ENCODE measurements around the gene SIL1. TPM values are rescaled to one million over a fixed set of nuclear protein-coding genes. Genes with fewer than 3 reads are reported as not detected.
A peak's percentile ranks its signal among the peaks of the same experiment; 100 is the strongest.

Gene SIL1
- total RNA-seq, 1 donor from 2014 or later = 41.6 TPM

DNA sequence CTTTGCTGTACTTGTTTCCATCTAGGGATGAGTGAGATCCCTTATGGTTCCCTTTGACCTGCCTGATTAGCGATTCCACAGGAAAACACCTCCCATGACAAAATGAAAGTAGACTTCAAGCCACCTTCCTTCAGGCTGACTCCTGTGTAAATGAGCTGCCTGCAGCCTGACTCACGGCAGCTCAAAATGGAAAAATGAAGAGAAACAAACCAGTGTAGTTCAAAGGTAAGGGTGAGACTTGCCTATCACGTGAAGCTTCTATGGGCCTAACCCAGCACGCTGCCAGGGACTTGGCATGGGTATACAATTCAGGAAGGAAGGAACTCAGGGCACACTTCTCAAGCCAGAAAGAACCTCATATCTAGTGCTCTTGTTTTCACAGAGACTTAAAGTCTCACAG is 212.9 kb downstream of the SIL1 start:
- H3K9me3 ChIP-seq (ENCODE audit: insufficient read depth, low read depth, low read length) = no peaks in the 10 kb centered on the region
- TF ChIP-seq, protein P1, sequence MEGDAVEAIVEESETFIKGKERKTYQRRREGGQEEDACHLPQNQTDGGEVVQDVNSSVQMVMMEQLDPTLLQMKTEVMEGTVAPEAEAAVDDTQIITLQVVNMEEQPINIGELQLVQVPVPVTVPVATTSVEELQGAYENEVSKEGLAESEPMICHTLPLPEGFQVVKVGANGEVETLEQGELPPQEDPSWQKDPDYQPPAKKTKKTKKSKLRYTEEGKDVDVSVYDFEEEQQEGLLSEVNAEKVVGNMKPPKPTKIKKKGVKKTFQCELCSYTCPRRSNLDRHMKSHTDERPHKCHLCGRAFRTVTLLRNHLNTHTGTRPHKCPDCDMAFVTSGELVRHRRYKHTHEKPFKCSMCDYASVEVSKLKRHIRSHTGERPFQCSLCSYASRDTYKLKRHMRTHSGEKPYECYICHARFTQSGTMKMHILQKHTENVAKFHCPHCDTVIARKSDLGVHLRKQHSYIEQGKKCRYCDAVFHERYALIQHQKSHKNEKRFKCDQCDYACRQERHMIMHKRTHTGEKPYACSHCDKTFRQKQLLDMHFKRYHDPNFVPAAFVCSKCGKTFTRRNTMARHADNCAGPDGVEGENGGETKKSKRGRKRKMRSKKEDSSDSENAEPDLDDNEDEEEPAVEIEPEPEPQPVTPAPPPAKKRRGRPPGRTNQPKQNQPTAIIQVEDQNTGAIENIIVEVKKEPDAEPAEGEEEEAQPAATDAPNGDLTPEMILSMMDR (IDR thresholded peaks at IDR 0.05; ENCODE audit: insufficient read depth, low read depth, low read length) = no peak
- TF ChIP-seq EZH2 (IDR thresholded peaks at IDR 0.05; ENCODE audit: insufficient read depth, low read length) = no peak
- no peaks in the 10 kb centered on the region for H4K20me1 ChIP-seq (ENCODE audit: insufficient read depth, low read length)
- Mint-ChIP-seq H3K27ac (ENCODE audit: unreplicated experiment) (peak overlapping the region; percentile 77), H3K36me3 (ENCODE audit: low read depth, unreplicated experiment) (peaks cover 12% of the 10 kb centered on the region), H3K4me1 (ENCODE audit: low read depth, unreplicated experiment) (peaks cover 48% of the 10 kb centered on the region), H3K27me3 (ENCODE audit: low read depth, unreplicated experiment) (no peaks in the 10 kb centered on the region), H3K4me3 (ENCODE audit: unreplicated experiment) (no peak overlapping the region), H3K9me3 (ENCODE audit: unreplicated experiment) (peaks cover 2% of the 10 kb centered on the region)
- H3K4me2 ChIP-seq (ENCODE audit: low read length) = peak overlapping the region; percentile 65
- no peak overlapping the region for H3K9ac ChIP-seq (ENCODE audit: low read length)
- H3K36me3 ChIP-seq (ENCODE audit: insufficient read depth, low read length) = no peaks in the 10 kb centered on the region
- peaks cover 35% of the 10 kb centered on the region for H3K4me1 ChIP-seq (ENCODE audit: insufficient read depth, low read length)
- no peaks in the 10 kb centered on the region for H3K79me2 ChIP-seq (ENCODE audit: insufficient read depth, low read length)
- DNase-seq (ENCODE audit: low read depth) = peak; percentile 53
- H2AFZ ChIP-seq (ENCODE audit: low read depth, low read length) = peak overlapping the region; percentile 30
- FAIRE-seq = no peak
- H3K27ac ChIP-seq (ENCODE audit: low read depth, low read length) = peak overlapping the region; percentile 40
- H3K4me3 ChIP-seq (ENCODE audit: insufficient read depth, low read depth, low read length) = no peak overlapping the region
- H3K27me3 ChIP-seq (ENCODE audit: insufficient read depth, low read length) = no peaks in the 10 kb centered on the region

DNA sequence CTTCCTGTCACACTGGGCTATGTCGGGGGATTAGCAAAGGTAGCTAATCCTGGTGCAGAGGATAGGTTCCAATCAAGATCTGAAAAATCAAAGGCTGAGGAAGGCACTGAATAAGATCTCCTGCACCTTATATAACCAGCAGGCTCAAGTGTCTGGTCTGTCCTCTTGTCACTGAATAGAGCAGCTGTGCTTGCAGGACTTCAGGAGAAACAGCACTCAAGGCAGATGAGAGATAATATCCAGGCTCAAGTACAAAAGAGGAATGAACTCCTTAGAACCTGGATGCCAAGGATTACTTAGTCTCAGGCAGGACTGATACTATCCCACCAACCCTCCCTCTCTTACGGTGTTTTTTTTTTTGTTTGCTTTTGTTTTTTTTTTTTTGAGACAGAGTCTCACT is 214.2 kb downstream of the SIL1 start:
- no peak overlapping the region for H2AFZ ChIP-seq (ENCODE audit: low read depth, low read length)
- Mint-ChIP-seq H3K27ac (ENCODE audit: unreplicated experiment) (no peak overlapping the region), H3K4me1 (ENCODE audit: low read depth, unreplicated experiment) (peaks cover 46% of the 10 kb centered on the region), H3K36me3 (ENCODE audit: low read depth, unreplicated experiment) (peaks cover 12% of the 10 kb centered on the region), H3K27me3 (ENCODE audit: low read depth, unreplicated experiment) (no peaks in the 10 kb centered on the region), H3K9me3 (ENCODE audit: unreplicated experiment) (peaks cover 2% of the 10 kb centered on the region), H3K4me3 (ENCODE audit: unreplicated experiment) (no peak overlapping the region)
- no peak overlapping the region for H3K4me3 ChIP-seq (ENCODE audit: insufficient read depth, low read depth, low read length)
- no peak for TF ChIP-seq EZH2 (IDR thresholded peaks at IDR 0.05; ENCODE audit: insufficient read depth, low read length)
- TF ChIP-seq, protein P1 (IDR thresholded peaks at IDR 0.05; ENCODE audit: insufficient read depth, low read depth, low read length) = no peak
- no peak for FAIRE-seq
- H3K27ac ChIP-seq (ENCODE audit: low read depth, low read length) = no peak overlapping the region
- H3K36me3 ChIP-seq (ENCODE audit: insufficient read depth, low read length) = no peaks in the 10 kb centered on the region
- no peaks in the 10 kb centered on the region for H3K79me2 ChIP-seq (ENCODE audit: insufficient read depth, low read length)
- no peaks in the 10 kb centered on the region for H4K20me1 ChIP-seq (ENCODE audit: insufficient read depth, low read length)
- DNase-seq (ENCODE audit: low read depth) = no peak
- no peak overlapping the region for H3K9ac ChIP-seq (ENCODE audit: low read length)
- H3K4me1 ChIP-seq (ENCODE audit: insufficient read depth, low read length) = peaks cover 27% of the 10 kb centered on the region
- no peaks in the 10 kb centered on the region for H3K9me3 ChIP-seq (ENCODE audit: insufficient read depth, low read depth, low read length)
- no peak overlapping the region for H3K4me2 ChIP-seq (ENCODE audit: low read length)
- H3K27me3 ChIP-seq (ENCODE audit: insufficient read depth, low read length) = no peaks in the 10 kb centered on the region

DNA sequence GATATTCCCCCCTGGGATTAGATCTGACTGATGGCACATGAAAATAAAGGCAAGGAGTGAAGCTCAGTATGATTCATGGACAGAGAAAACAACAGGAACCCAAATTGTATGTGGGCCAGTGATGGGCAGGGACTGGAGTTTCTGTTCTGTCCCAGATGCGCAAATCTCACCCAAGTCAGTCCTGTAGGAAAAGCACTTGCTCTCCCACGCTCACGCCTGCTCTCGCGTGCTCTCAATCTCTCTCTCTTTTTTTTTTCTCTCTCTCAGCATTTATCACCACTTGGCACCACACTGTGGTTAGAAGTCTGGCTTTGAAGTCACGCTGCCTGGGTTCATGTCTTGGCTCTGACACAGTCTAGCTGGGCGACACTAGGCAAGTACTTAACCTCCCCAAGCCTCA is 216.6 kb downstream of the SIL1 start:
- Histone ChIP-seq H3K27ac (ENCODE audit: low read depth, low read length) (peak overlapping the region; percentile 2), H3K4me3 (ENCODE audit: insufficient read depth, low read depth, low read length) (no peak overlapping the region), H3K79me2 (ENCODE audit: insufficient read depth, low read length) (no peaks in the 10 kb centered on the region), H3K9ac (ENCODE audit: low read length) (no peak overlapping the region), H3K4me2 (ENCODE audit: low read length) (peak overlapping the region; percentile 45), H3K36me3 (ENCODE audit: insufficient read depth, low read length) (no peaks in the 10 kb centered on the region), H3K9me3 (ENCODE audit: insufficient read depth, low read depth, low read length) (no peaks in the 10 kb centered on the region), H2AFZ (ENCODE audit: low read depth, low read length) (no peak overlapping the region), H3K4me1 (ENCODE audit: insufficient read depth, low read length) (peaks cover 38% of the 10 kb centered on the region), H4K20me1 (ENCODE audit: insufficient read depth, low read length) (no peaks in the 10 kb centered on the region), H3K27me3 (ENCODE audit: insufficient read depth, low read length) (no peaks in the 10 kb centered on the region)
- DNase-seq (ENCODE audit: low read depth) (peak; percentile 49), FAIRE-seq (no peak)
- Mint-ChIP-seq H3K9me3 (ENCODE audit: unreplicated experiment) (peaks cover 2% of the 10 kb centered on the region), H3K27ac (ENCODE audit: unreplicated experiment) (no peak overlapping the region), H3K27me3 (ENCODE audit: low read depth, unreplicated experiment) (no peaks in the 10 kb centered on the region), H3K36me3 (ENCODE audit: low read depth, unreplicated experiment) (peaks cover 12% of the 10 kb centered on the region), H3K4me3 (ENCODE audit: unreplicated experiment) (no peak overlapping the region), H3K4me1 (ENCODE audit: low read depth, unreplicated experiment) (peaks cover 67% of the 10 kb centered on the region)
- TF ChIP-seq, protein P1 (IDR thresholded peaks at IDR 0.05; ENCODE audit: insufficient read depth, low read depth, low read length) = no peak
- TF ChIP-seq EZH2 (IDR thresholded peaks at IDR 0.05; ENCODE audit: insufficient read depth, low read length) = no peak
